ENCODE measurements around the gene ARHGAP28. TPM values are rescaled to one million over a fixed set of nuclear protein-coding genes. Genes with fewer than 3 reads are reported as not detected.

ARHGAP28 gene
- total and polyA plus RNA-seq, 3 experiments from 2014 or later: not detected

DNA sequence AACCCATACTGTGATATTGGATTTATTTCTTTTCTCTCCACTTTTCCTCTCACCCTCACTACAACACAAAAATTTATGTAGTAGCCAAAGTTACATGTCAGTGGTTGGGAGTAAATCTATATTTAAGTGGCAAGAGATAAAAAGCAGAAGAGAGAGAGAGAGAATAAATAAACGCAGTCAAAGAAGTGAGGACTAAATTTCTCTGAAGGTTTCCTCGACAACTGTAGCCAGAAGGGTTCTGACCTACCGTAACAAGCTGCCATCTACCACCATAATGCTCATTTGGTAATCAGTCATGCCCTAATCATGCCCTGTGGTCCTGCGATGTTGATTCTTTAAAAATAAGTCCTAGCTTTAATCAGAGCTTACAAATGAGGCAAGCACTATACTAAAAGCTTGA, 9.1 kb downstream of the ARHGAP28 start:
- H3K9me3 Mint-ChIP-seq: peaks cover 0 to 8% (median 5%) of the 10 kb centered on the region in 5 donors
- H3K27ac ChIP-seq (ENCODE audit: low read depth, low read length): no peak overlapping the region
- DNase-seq: no peak
- no peaks in the 10 kb centered on the region for H3K36me3 Mint-ChIP-seq
- H3K4me1 ChIP-seq (ENCODE audit: insufficient read depth, low read length): no peaks in the 10 kb centered on the region
- no peaks in the 10 kb centered on the region for H3K36me3 ChIP-seq (ENCODE audit: insufficient read depth, low read length)
- no peak overlapping the region for H3K4me3 ChIP-seq (ENCODE audit: low read length)
- no peak overlapping the region for H3K4me3 Mint-ChIP-seq
- CTCF ChIA-PET: no interaction called here
- H3K27me3 Mint-ChIP-seq: peaks cover 0 to 2% of the 10 kb centered on the region in 2 donors
- POLR2A ChIA-PET: no interaction called here
- H3K27ac Mint-ChIP-seq: no peak overlapping the region
- no peaks in the 10 kb centered on the region for H3K9me3 ChIP-seq (ENCODE audit: low read length)
- H3K4me1 Mint-ChIP-seq: no peaks in the 10 kb centered on the region
- H3K27me3 ChIP-seq (ENCODE audit: insufficient read depth, low read length, poor library complexity, severe bottlenecking): no peaks in the 10 kb centered on the region

DNA sequence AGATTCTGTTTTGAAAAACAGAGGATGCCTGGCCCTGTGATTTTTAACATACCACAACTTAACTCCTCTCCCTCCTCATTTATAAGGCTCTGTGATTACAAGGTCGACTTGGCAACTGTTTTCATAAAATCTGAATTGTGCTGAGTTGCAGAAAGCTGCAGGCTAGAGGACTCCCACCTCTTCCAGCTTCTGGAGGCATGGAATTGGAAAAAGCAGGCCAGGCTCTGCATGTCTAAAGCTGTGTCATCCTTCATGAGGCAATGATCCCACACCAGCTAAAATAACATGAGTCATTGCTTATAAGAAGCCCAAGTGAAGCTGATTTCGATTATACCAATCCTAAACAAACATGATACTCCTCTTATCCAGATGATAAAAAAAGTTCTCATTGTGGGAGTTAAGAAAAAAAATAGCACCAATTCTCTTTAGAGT, 11.7 kb downstream of the ARHGAP28 start:
- H3K4me3 Mint-ChIP-seq: no peak overlapping the region
- POLR2A ChIA-PET: no interaction called here
- CTCF ChIA-PET: no interaction called here
- H3K36me3 ChIP-seq (ENCODE audit: insufficient read depth, low read length): no peaks in the 10 kb centered on the region
- H3K4me3 ChIP-seq (ENCODE audit: low read length): no peak overlapping the region
- H3K4me1 Mint-ChIP-seq: no peaks in the 10 kb centered on the region
- H3K27me3 ChIP-seq (ENCODE audit: insufficient read depth, low read length, poor library complexity, severe bottlenecking): no peaks in the 10 kb centered on the region
- H3K27me3 Mint-ChIP-seq: peaks cover 0 to 2% of the 10 kb centered on the region in 2 donors
- H3K9me3 Mint-ChIP-seq: peaks cover 0 to 7% (median 5%) of the 10 kb centered on the region in 5 donors
- DNase-seq: no peak
- H3K27ac Mint-ChIP-seq: no peak overlapping the region
- H3K9me3 ChIP-seq (ENCODE audit: low read length): no peaks in the 10 kb centered on the region
- no peaks in the 10 kb centered on the region for H3K4me1 ChIP-seq (ENCODE audit: insufficient read depth, low read length)
- H3K36me3 Mint-ChIP-seq: no peaks in the 10 kb centered on the region
- H3K27ac ChIP-seq (ENCODE audit: low read depth, low read length): no peak overlapping the region

DNA sequence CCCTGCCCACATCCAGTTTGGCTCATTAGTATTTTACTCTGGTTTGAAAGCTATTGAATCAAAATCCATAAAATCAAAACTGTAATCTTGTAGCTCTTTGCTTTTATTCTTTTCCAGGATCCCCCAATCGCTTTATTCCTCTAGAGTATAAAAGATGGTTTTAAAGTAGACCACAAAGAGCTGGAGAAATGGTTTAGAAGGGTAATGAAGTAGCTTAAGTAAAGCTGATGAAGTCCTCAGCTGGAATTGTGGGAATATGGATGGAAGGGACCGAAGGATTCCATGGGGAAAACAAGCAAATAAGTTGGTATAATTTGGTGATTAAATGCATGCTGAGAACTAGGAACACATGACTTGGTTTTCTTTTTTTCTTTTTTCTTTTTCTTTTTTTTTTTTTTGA, 12.3 kb downstream of the ARHGAP28 start:
- Mint-ChIP-seq H3K36me3 (no peaks in the 10 kb centered on the region), H3K27me3 (peaks cover 0 to 2% of the 10 kb centered on the region in 2 donors), H3K9me3 (peaks cover 0 to 7% (median 5%) of the 10 kb centered on the region in 5 donors), H3K27ac (no peak overlapping the region), H3K4me1 (no peaks in the 10 kb centered on the region), H3K4me3 (no peak overlapping the region)
- no peak overlapping the region for H3K27ac ChIP-seq (ENCODE audit: low read depth, low read length)
- no peaks in the 10 kb centered on the region for H3K36me3 ChIP-seq (ENCODE audit: insufficient read depth, low read length)
- no peaks in the 10 kb centered on the region for H3K27me3 ChIP-seq (ENCODE audit: insufficient read depth, low read length, poor library complexity, severe bottlenecking)
- ChIA-PET POLR2A (no interaction called here), CTCF (no interaction called here)
- H3K4me3 ChIP-seq (ENCODE audit: low read length): no peak overlapping the region
- no peaks in the 10 kb centered on the region for H3K4me1 ChIP-seq (ENCODE audit: insufficient read depth, low read length)
- no peaks in the 10 kb centered on the region for H3K9me3 ChIP-seq (ENCODE audit: low read length)
- DNase-seq: no peak

DNA sequence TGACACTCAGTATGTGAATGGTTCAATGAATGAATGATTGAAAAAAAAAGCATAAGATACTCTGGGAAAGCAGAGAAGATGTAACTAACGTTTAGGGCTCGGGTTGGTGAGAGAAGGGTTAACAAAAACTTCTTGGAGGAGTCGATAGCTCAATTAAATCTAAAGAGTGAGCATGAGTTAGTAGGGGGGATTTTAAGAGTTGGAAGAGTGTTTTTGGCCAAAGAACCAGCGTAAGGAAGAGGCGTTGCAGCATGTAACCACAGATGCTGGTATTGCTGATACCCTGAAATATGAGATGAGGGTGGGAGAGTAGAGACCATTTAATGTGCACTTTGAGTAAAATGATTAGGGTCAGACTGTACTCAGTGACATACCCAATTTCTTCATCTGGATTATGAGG, 14.5 kb downstream of the ARHGAP28 start:
- Mint-ChIP-seq H3K4me1 (no peaks in the 10 kb centered on the region), H3K27me3 (peaks cover 0 to 2% of the 10 kb centered on the region in 2 donors), H3K36me3 (peaks cover 0 to 2% (median 0%) of the 10 kb centered on the region in 3 donors), H3K27ac (no peak overlapping the region), H3K9me3 (peaks cover 2 to 10% (median 5%) of the 10 kb centered on the region in 5 donors), H3K4me3 (no peak overlapping the region)
- Histone ChIP-seq H3K27me3 (ENCODE audit: insufficient read depth, low read length, poor library complexity, severe bottlenecking) (no peaks in the 10 kb centered on the region), H3K4me3 (ENCODE audit: low read length) (no peak overlapping the region), H3K4me1 (ENCODE audit: insufficient read depth, low read length) (no peaks in the 10 kb centered on the region), H3K9me3 (ENCODE audit: low read length) (no peaks in the 10 kb centered on the region), H3K27ac (ENCODE audit: low read depth, low read length) (no peak overlapping the region), H3K36me3 (ENCODE audit: insufficient read depth, low read length) (no peaks in the 10 kb centered on the region)
- ChIA-PET CTCF (no interaction called here), POLR2A (no interaction called here)
- DNase-seq: no peak

DNA sequence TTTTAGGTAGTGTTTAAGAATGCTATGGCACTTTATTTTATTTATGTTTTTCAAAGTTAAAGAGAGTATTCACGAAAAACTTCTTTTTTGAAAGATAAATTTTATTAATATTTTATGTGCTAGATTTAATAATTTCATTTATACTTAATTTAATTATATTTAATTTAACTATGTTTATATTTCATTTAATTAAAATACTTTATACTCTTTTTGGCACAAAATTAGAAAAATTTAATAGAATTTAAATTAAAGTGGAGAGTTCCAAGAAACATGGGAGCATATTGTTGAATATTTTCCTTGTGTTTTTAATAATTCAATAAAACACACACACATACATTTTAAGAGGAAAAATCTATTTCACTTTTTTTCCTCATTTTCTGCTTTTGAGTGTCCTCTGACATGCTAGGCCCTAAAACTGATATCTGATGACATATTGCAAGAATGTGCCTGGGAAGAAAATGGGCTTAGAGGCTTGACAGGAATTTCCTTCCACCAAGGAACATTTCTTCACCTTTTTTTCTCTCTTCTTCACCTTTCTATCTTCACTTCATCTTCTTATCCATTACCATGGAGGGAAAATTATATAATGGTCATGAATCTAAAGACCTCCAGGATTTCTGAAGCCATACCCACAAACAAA, 15.4 kb downstream of the ARHGAP28 start:
- H3K4me3 Mint-ChIP-seq: no peak overlapping the region
- H3K4me1 ChIP-seq (ENCODE audit: insufficient read depth, low read length): no peaks in the 10 kb centered on the region
- H3K27me3 ChIP-seq (ENCODE audit: insufficient read depth, low read length, poor library complexity, severe bottlenecking): no peaks in the 10 kb centered on the region
- H3K9me3 ChIP-seq (ENCODE audit: low read length): no peaks in the 10 kb centered on the region
- no peak for DNase-seq
- ChIA-PET POLR2A (no interaction called here), CTCF (no interaction called here)
- H3K36me3 Mint-ChIP-seq: peaks cover 0 to 2% (median 0%) of the 10 kb centered on the region in 3 donors
- no peak overlapping the region for H3K27ac ChIP-seq (ENCODE audit: low read depth, low read length)
- peaks cover 0 to 2% of the 10 kb centered on the region in 2 donors for H3K27me3 Mint-ChIP-seq
- H3K4me3 ChIP-seq (ENCODE audit: low read length): no peak overlapping the region
- H3K27ac Mint-ChIP-seq: no peak overlapping the region
- H3K9me3 Mint-ChIP-seq: peaks cover 2 to 14% (median 5%) of the 10 kb centered on the region in 5 donors
- no peaks in the 10 kb centered on the region for H3K4me1 Mint-ChIP-seq
- H3K36me3 ChIP-seq (ENCODE audit: insufficient read depth, low read length): no peaks in the 10 kb centered on the region

DNA sequence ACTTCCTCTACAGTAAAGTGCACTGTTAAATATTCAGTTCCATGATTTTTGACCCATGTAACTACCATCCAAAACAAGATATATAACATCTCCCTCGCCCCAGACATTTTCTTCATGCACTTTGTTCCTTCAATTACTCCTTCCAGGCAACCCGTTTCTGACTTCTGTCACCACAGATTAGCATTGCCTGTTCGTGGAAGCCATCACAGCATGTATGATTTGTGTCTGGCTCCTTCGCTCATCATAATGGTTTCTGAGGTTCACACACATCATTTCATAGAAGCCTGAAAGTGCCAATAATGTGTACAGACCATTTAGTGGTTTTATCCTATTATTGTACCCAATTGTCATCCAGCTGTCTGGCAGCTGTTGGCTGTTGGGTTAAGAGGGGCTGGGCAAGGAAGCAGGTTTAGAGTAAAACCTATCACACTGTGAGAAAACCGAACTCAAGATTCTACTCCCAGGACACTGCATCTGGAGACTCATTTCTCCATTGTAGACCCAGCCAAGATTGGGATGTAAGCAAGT, 16.1 kb downstream of the ARHGAP28 start:
- no peak overlapping the region for H3K4me3 Mint-ChIP-seq
- no peak overlapping the region for H3K27ac Mint-ChIP-seq
- Histone ChIP-seq H3K4me3 (ENCODE audit: low read length) (no peak overlapping the region), H3K27me3 (ENCODE audit: insufficient read depth, low read length, poor library complexity, severe bottlenecking) (no peaks in the 10 kb centered on the region), H3K9me3 (ENCODE audit: low read length) (no peaks in the 10 kb centered on the region), H3K4me1 (ENCODE audit: insufficient read depth, low read length) (no peaks in the 10 kb centered on the region), H3K27ac (ENCODE audit: low read depth, low read length) (no peak overlapping the region), H3K36me3 (ENCODE audit: insufficient read depth, low read length) (no peaks in the 10 kb centered on the region)
- ChIA-PET POLR2A (no interaction called here), CTCF (no interaction called here)
- DNase-seq: no peak
- H3K27me3 Mint-ChIP-seq: peaks cover 0 to 2% of the 10 kb centered on the region in 2 donors
- H3K4me1 Mint-ChIP-seq: no peaks in the 10 kb centered on the region
- H3K36me3 Mint-ChIP-seq: peaks cover 0 to 2% (median 0%) of the 10 kb centered on the region in 3 donors
- peaks cover 2 to 16% (median 5%) of the 10 kb centered on the region in 5 donors for H3K9me3 Mint-ChIP-seq

DNA sequence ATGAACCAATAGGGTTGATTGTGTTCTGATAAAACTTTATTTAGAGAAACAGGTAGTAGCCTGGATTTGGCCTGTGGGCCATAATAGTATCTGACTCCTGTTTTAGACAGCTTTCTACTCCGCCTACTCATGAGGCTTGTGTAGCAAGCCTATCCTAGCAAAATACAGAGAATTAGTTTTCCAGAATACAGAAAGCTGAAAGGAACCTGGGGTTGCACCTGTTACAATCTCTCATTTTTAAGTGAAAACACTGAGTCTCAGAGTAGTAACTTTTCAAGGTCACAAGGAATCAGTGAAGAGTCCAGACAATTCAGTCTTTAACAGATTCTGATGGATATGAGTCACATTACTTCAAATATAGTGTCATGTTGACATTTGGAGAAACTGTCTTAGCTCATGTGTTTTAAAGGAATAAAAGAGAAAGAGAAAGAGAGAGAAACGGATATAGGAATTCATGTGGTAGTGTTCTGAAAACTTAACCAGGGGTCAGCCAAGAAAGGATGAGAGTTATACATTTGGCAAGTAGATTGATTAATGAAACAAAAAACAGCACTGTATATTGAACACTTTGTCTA, 17.0 kb downstream of the ARHGAP28 start:
- Mint-ChIP-seq H3K27ac (no peak overlapping the region), H3K9me3 (peaks cover 4 to 16% (median 6%) of the 10 kb centered on the region in 5 donors), H3K36me3 (peaks cover 0 to 2% (median 0%) of the 10 kb centered on the region in 3 donors), H3K4me1 (no peaks in the 10 kb centered on the region), H3K27me3 (peaks cover 0 to 2% of the 10 kb centered on the region in 2 donors), H3K4me3 (no peak overlapping the region)
- Histone ChIP-seq H3K27me3 (ENCODE audit: insufficient read depth, low read length, poor library complexity, severe bottlenecking) (no peaks in the 10 kb centered on the region), H3K36me3 (ENCODE audit: insufficient read depth, low read length) (no peaks in the 10 kb centered on the region), H3K27ac (ENCODE audit: low read depth, low read length) (no peak overlapping the region), H3K4me3 (ENCODE audit: low read length) (no peak overlapping the region), H3K9me3 (ENCODE audit: low read length) (no peaks in the 10 kb centered on the region), H3K4me1 (ENCODE audit: insufficient read depth, low read length) (no peaks in the 10 kb centered on the region)
- POLR2A ChIA-PET: no interaction called here
- DNase-seq: no peak
- CTCF ChIA-PET: no interaction called here

DNA sequence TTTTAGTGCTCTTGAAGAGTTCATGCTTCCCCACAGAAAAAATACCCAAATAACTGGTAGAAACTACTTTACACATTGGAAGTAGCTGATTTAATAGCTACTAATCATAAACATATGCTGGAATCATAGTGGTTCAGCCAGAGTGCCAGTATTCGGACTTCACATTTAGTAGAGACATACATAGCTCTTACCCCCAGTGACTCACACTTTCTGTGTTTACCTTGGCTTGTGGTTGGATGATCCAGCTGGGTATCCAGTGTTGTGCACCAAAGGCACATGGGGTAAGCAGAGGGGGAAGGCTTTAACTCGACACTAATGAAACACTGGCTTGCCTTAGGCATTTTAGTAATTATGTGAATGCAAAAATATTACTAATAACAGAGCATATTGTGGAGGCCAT, 18.1 kb downstream of the ARHGAP28 start:
- ChIA-PET POLR2A (no interaction called here), CTCF (no interaction called here)
- DNase-seq: no peak
- Histone ChIP-seq H3K4me1 (ENCODE audit: insufficient read depth, low read length) (no peaks in the 10 kb centered on the region), H3K9me3 (ENCODE audit: low read length) (no peaks in the 10 kb centered on the region), H3K27me3 (ENCODE audit: insufficient read depth, low read length, poor library complexity, severe bottlenecking) (no peaks in the 10 kb centered on the region), H3K4me3 (ENCODE audit: low read length) (no peak overlapping the region), H3K27ac (ENCODE audit: low read depth, low read length) (no peak overlapping the region), H3K36me3 (ENCODE audit: insufficient read depth, low read length) (no peaks in the 10 kb centered on the region)
- Mint-ChIP-seq H3K4me1 (no peaks in the 10 kb centered on the region), H3K9me3 (peaks cover 3 to 16% (median 5%) of the 10 kb centered on the region in 5 donors), H3K27ac (no peak overlapping the region), H3K27me3 (peaks cover 0 to under 1% of the 10 kb centered on the region in 2 donors), H3K4me3 (no peak overlapping the region), H3K36me3 (peaks cover 0 to 2% (median 0%) of the 10 kb centered on the region in 3 donors)
